Activated T-cell treated with anti-CD3 and anti-CD28 coated beads, Interleukin-2, amount 50 U/mL, for 48 hours (primary cell): Measurements from ENCODE around the gene EHBP1L1.

Source experiments
- DNase-seq, 2 experiments: peaks; one replicate each; pipeline ENCODE4 v3.0.0-alpha.2; 2020

Gene EHBP1L1

GRCh38 chr11:65617136-65617850 lies 41.4 kb downstream of the EHBP1L1 start:
- no peak for DNase-seq

- DNase-seq: no peak
Measured at GRCh38 chr11:65617990-65618751, 42.3 kb downstream of the EHBP1L1 start.

GRCh38 chr11:65618763-65619162 lies 42.9 kb downstream of the EHBP1L1 start:
- DNase-seq: no peak

- DNase-seq: no peak
Measured at GRCh38 chr11:65619281-65619928, 43.6 kb downstream of the EHBP1L1 start.

GRCh38 chr11:65620666-65621065 lies 44.8 kb downstream of the EHBP1L1 start:
- no peak for DNase-seq

GRCh38 chr11:65621460-65621859 lies 45.6 kb downstream of the EHBP1L1 start:
- no peak for DNase-seq

GRCh38 chr11:65622011-65622410 lies 46.2 kb downstream of the EHBP1L1 start:
- no peak for DNase-seq

- DNase-seq: no peak
Measured at GRCh38 chr11:65623177-65623576, 47.3 kb downstream of the EHBP1L1 start.

GRCh38 chr11:65623852-65624616 lies 48.2 kb downstream of the EHBP1L1 start:
- no peak for DNase-seq

GRCh38 chr11:65624931-65625627 lies 49.2 kb downstream of the EHBP1L1 start:
- DNase-seq: no peak

GRCh38 chr11:65625628-65626342 lies 49.9 kb downstream of the EHBP1L1 start:
- peak; percentile 59 to 65 for DNase-seq

- no peak for DNase-seq
Measured at GRCh38 chr11:65627202-65627601, 51.3 kb downstream of the EHBP1L1 start.

- no peak for DNase-seq
Measured at GRCh38 chr11:65629579-65629978, 53.7 kb downstream of the EHBP1L1 start.

GRCh38 chr11:65630215-65630614 lies 54.4 kb downstream of the EHBP1L1 start:
- DNase-seq: no peak

GRCh38 chr11:65633390-65634108 lies 57.7 kb downstream of the EHBP1L1 start:
- no peak for DNase-seq

- no peak for DNase-seq
Measured at GRCh38 chr11:65634109-65634436, 58.2 kb downstream of the EHBP1L1 start.

- DNase-seq: no peak
Measured at GRCh38 chr11:65634440-65634839, 58.6 kb downstream of the EHBP1L1 start.

GRCh38 chr11:65634905-65635731 lies 59.3 kb downstream of the EHBP1L1 start:
- DNase-seq: no peak

- DNase-seq: no peak
Measured at GRCh38 chr11:65636108-65637031, 60.5 kb downstream of the EHBP1L1 start.
